Measurements from ENCODE around the gene SLC44A1. TPM values are rescaled to one million over a fixed set of nuclear protein-coding genes. Genes with fewer than 3 reads are reported as not detected.

SLC44A1 gene
- total and polyA plus RNA-seq, 2 of the 13 experiments (the other 11 are each of a cell fraction or from before 2014, with no cell fraction given) = 21.4 to 40.8 TPM

DNA sequence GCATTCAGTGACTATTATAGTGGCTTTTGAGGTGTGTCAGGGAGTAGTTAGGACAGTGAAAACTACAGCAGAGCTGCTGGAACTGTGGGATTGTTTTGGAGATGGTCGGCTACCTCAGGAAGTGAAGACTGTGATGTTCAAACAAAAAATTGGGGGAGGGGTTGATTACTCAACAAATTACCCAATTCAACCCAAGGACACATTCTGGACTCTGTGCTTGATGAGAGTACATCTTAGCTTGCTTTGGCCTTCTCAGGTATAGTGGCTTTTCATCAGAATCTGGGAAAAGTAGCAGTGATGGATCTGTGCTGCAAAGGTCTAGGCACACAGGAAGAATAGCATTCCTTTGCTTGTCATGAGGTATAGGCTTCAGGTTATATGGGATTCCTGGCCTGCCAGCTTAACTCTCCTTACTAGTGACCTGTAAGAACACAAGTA, 47.0 kb downstream of the SLC44A1 start (continued):
- TF ChIP-seq, protein P1, sequence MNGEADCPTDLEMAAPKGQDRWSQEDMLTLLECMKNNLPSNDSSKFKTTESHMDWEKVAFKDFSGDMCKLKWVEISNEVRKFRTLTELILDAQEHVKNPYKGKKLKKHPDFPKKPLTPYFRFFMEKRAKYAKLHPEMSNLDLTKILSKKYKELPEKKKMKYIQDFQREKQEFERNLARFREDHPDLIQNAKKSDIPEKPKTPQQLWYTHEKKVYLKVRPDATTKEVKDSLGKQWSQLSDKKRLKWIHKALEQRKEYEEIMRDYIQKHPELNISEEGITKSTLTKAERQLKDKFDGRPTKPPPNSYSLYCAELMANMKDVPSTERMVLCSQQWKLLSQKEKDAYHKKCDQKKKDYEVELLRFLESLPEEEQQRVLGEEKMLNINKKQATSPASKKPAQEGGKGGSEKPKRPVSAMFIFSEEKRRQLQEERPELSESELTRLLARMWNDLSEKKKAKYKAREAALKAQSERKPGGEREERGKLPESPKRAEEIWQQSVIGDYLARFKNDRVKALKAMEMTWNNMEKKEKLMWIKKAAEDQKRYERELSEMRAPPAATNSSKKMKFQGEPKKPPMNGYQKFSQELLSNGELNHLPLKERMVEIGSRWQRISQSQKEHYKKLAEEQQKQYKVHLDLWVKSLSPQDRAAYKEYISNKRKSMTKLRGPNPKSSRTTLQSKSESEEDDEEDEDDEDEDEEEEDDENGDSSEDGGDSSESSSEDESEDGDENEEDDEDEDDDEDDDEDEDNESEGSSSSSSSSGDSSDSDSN (CRISPR knock-in tag; IDR thresholded peaks at IDR 0.05) = 0 out of 2 replicates have a peak, but pooled peaks have one; percentile 19
- TF ChIP-seq ZNF552 (CRISPR knock-in tag; IDR thresholded peaks at IDR 0.05; ENCODE audit: borderline replicate concordance) (no peak), ZNF7 (CRISPR knock-in tag; IDR thresholded peaks at IDR 0.05) (no peak), ZNF777 (CRISPR knock-in tag; IDR thresholded peaks at IDR 0.05) (no peak), ZNF441 (CRISPR knock-in tag; IDR thresholded peaks at IDR 0.05; ENCODE audit: borderline replicate concordance) (no peak), PAX8 (CRISPR knock-in tag; IDR thresholded peaks at IDR 0.05; ENCODE audit: borderline replicate concordance) (no peak), ZNF616 (CRISPR knock-in tag; IDR thresholded peaks at IDR 0.05; ENCODE audit: low read depth) (no peak), ZBTB7B (CRISPR knock-in tag; IDR thresholded peaks at IDR 0.05) (peak; percentile 70; the same call in 1 of the 2 replicates), KDM6A (CRISPR knock-in tag; IDR thresholded peaks at IDR 0.05; ENCODE audit: low read depth) (peak; percentile 87), HNRNPH1 (optimal IDR thresholded peaks at IDR 0.05; ENCODE audit: low read depth, low read length) (no peak), ZNF878 (CRISPR knock-in tag; IDR thresholded peaks at IDR 0.05) (peak; percentile 66; the same call in 1 of the 2 replicates), KLF15 (CRISPR knock-in tag; IDR thresholded peaks at IDR 0.05; ENCODE audit: borderline replicate concordance) (no peak), SSRP1 (CRISPR knock-in tag; IDR thresholded peaks at IDR 0.05) (no peak), STAT5B (CRISPR knock-in tag; IDR thresholded peaks at IDR 0.05) (no peak), KAT7 (CRISPR knock-in tag; IDR thresholded peaks at IDR 0.05; ENCODE audit: borderline replicate concordance) (peak; percentile 64; the same call in 1 of the 2 replicates), KLF6 (CRISPR knock-in tag; IDR thresholded peaks at IDR 0.05) (peak; percentile 56; the same call in 1 of the 2 replicates), NCOR1 (IDR thresholded peaks at IDR 0.05; ENCODE audit: borderline replicate concordance, low read length) (peak; percentile 84; the same call in 1 of the 2 replicates), DPF2 (CRISPR knock-in tag; IDR thresholded peaks at IDR 0.05; ENCODE audit: borderline replicate concordance, low read depth) (peak; percentile 88), ZNF12 (CRISPR knock-in tag; IDR thresholded peaks at IDR 0.05) (peak; percentile 63; the same call in 1 of the 2 replicates)
- TF ChIP-seq, protein P2, sequence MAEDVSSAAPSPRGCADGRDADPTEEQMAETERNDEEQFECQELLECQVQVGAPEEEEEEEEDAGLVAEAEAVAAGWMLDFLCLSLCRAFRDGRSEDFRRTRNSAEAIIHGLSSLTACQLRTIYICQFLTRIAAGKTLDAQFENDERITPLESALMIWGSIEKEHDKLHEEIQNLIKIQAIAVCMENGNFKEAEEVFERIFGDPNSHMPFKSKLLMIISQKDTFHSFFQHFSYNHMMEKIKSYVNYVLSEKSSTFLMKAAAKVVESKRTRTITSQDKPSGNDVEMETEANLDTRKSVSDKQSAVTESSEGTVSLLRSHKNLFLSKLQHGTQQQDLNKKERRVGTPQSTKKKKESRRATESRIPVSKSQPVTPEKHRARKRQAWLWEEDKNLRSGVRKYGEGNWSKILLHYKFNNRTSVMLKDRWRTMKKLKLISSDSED (CRISPR knock-in tag; IDR thresholded peaks at IDR 0.05) = no peak
- TF ChIP-seq, protein P3, sequence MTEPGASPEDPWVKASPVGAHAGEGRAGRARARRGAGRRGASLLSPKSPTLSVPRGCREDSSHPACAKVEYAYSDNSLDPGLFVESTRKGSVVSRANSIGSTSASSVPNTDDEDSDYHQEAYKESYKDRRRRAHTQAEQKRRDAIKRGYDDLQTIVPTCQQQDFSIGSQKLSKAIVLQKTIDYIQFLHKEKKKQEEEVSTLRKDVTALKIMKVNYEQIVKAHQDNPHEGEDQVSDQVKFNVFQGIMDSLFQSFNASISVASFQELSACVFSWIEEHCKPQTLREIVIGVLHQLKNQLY (CRISPR knock-in tag; IDR thresholded peaks at IDR 0.05) = 0 out of 2 replicates have a peak, but pooled peaks have one; percentile 15
- TF ChIP-seq, protein P4, sequence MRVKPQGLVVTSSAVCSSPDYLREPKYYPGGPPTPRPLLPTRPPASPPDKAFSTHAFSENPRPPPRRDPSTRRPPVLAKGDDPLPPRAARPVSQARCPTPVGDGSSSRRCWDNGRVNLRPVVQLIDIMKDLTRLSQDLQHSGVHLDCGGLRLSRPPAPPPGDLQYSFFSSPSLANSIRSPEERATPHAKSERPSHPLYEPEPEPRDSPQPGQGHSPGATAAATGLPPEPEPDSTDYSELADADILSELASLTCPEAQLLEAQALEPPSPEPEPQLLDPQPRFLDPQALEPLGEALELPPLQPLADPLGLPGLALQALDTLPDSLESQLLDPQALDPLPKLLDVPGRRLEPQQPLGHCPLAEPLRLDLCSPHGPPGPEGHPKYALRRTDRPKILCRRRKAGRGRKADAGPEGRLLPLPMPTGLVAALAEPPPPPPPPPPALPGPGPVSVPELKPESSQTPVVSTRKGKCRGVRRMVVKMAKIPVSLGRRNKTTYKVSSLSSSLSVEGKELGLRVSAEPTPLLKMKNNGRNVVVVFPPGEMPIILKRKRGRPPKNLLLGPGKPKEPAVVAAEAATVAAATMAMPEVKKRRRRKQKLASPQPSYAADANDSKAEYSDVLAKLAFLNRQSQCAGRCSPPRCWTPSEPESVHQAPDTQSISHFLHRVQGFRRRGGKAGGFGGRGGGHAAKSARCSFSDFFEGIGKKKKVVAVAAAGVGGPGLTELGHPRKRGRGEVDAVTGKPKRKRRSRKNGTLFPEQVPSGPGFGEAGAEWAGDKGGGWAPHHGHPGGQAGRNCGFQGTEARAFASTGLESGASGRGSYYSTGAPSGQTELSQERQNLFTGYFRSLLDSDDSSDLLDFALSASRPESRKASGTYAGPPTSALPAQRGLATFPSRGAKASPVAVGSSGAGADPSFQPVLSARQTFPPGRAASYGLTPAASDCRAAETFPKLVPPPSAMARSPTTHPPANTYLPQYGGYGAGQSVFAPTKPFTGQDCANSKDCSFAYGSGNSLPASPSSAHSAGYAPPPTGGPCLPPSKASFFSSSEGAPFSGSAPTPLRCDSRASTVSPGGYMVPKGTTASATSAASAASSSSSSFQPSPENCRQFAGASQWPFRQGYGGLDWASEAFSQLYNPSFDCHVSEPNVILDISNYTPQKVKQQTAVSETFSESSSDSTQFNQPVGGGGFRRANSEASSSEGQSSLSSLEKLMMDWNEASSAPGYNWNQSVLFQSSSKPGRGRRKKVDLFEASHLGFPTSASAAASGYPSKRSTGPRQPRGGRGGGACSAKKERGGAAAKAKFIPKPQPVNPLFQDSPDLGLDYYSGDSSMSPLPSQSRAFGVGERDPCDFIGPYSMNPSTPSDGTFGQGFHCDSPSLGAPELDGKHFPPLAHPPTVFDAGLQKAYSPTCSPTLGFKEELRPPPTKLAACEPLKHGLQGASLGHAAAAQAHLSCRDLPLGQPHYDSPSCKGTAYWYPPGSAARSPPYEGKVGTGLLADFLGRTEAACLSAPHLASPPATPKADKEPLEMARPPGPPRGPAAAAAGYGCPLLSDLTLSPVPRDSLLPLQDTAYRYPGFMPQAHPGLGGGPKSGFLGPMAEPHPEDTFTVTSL (CRISPR knock-in tag; IDR thresholded peaks at IDR 0.05; ENCODE audit: borderline replicate concordance) = peak; percentile 94
